HL-60 (cell line): ENCODE measurements around the gene CD7.

Source experiments
- CTCF ChIP-seq: IDR thresholded peaks from one replicate; pipeline ENCODE4 v1.5.1; 2011; ENCODE audit warnings: low read length, control low read depth, inconsistent platforms; ENCODE audit not compliant: insufficient read depth
- POLR2AphosphoS5 ChIP-seq: IDR thresholded peaks from 2 replicates; pipeline ENCODE4 v1.6.1; 2012; ENCODE audit warnings: low read depth
- REST ChIP-seq: IDR thresholded peaks from 2 replicates; pipeline ENCODE4 v1.6.1; 2012; ENCODE audit warnings: low read depth; ENCODE audit not compliant: insufficient replicate concordance

- TF ChIP-seq REST (no peak), CTCF (no peak), POLR2AphosphoS5 (no peak)
Observed at GRCh38 chr17:82267575-82268379, 49.6 kb downstream of the CD7 start.
